ENCODE results near the gene TTYH1. TPM values are rescaled to one million over a fixed set of nuclear protein-coding genes. Genes with fewer than 3 reads are reported as not detected.

Gene TTYH1
- total RNA-seq, 1 donor: not detected

- Histone ChIP-seq H3K4me1 (ENCODE audit: insufficient read depth, low read length) (no peaks in the 10 kb centered on the region), H3K4me3 (ENCODE audit: insufficient read depth, low read length) (peak overlapping the region; percentile 48), H3K9me3 (ENCODE audit: low read depth, low read length) (no peaks in the 10 kb centered on the region), H3K27ac (ENCODE audit: low read depth, low read length) (no peak overlapping the region), H2AFZ (ENCODE audit: low read length) (peak overlapping the region; percentile 76), H3K79me2 (ENCODE audit: insufficient read depth, low read length) (no peaks in the 10 kb centered on the region), H3K36me3 (ENCODE audit: insufficient read depth, low read length) (no peaks in the 10 kb centered on the region), H3K27me3 (ENCODE audit: insufficient read depth, low read length) (peaks cover 9% of the 10 kb centered on the region), H4K20me1 (ENCODE audit: insufficient read depth, low read length) (no peaks in the 10 kb centered on the region), H3K4me2 (ENCODE audit: insufficient read depth, low read length) (peak overlapping the region; percentile 64)
- DNase-seq (ENCODE audit: insufficient read length, low spot score, missing footprints): peak; percentile 65
- TF ChIP-seq CTCF (IDR thresholded peaks at IDR 0.05; ENCODE audit: extremely low read depth, low read depth, low read length): no peak
These were observed 27.1 kb upstream of the TTYH1 start for GRCh38 chr19:54387991-54388801.

- Histone ChIP-seq H3K4me1 (ENCODE audit: insufficient read depth, low read length) (no peaks in the 10 kb centered on the region), H3K27me3 (ENCODE audit: insufficient read depth, low read length) (peaks cover 9% of the 10 kb centered on the region), H3K79me2 (ENCODE audit: insufficient read depth, low read length) (no peaks in the 10 kb centered on the region), H3K36me3 (ENCODE audit: insufficient read depth, low read length) (no peaks in the 10 kb centered on the region), H3K4me2 (ENCODE audit: insufficient read depth, low read length) (peak overlapping the region; percentile 64), H3K9me3 (ENCODE audit: low read depth, low read length) (no peaks in the 10 kb centered on the region), H3K27ac (ENCODE audit: low read depth, low read length) (no peak overlapping the region), H3K4me3 (ENCODE audit: insufficient read depth, low read length) (peak overlapping the region; percentile 48), H4K20me1 (ENCODE audit: insufficient read depth, low read length) (no peaks in the 10 kb centered on the region), H2AFZ (ENCODE audit: low read length) (peak overlapping the region; percentile 76)
- no peak for DNase-seq (ENCODE audit: insufficient read length, low spot score, missing footprints)
- no peak for TF ChIP-seq CTCF (IDR thresholded peaks at IDR 0.05; ENCODE audit: extremely low read depth, low read depth, low read length)
These were observed 26.5 kb upstream of the TTYH1 start for GRCh38 chr19:54388802-54389139.

- no peak for TF ChIP-seq CTCF (IDR thresholded peaks at IDR 0.05; ENCODE audit: extremely low read depth, low read depth, low read length)
- H3K79me2 ChIP-seq (ENCODE audit: insufficient read depth, low read length): no peaks in the 10 kb centered on the region
- no peak overlapping the region for H2AFZ ChIP-seq (ENCODE audit: low read length)
- no peak for DNase-seq (ENCODE audit: insufficient read length, low spot score, missing footprints)
- H3K27me3 ChIP-seq (ENCODE audit: insufficient read depth, low read length): peaks cover 9% of the 10 kb centered on the region
- H3K36me3 ChIP-seq (ENCODE audit: insufficient read depth, low read length): no peaks in the 10 kb centered on the region
- H3K9me3 ChIP-seq (ENCODE audit: low read depth, low read length): no peaks in the 10 kb centered on the region
- H3K27ac ChIP-seq (ENCODE audit: low read depth, low read length): no peak overlapping the region
- H4K20me1 ChIP-seq (ENCODE audit: insufficient read depth, low read length): no peaks in the 10 kb centered on the region
- no peak overlapping the region for H3K4me3 ChIP-seq (ENCODE audit: insufficient read depth, low read length)
- H3K4me2 ChIP-seq (ENCODE audit: insufficient read depth, low read length): no peak overlapping the region
- no peaks in the 10 kb centered on the region for H3K4me1 ChIP-seq (ENCODE audit: insufficient read depth, low read length)
These were observed 25.7 kb upstream of the TTYH1 start for GRCh38 chr19:54389553-54389952.

- Histone ChIP-seq H3K4me3 (ENCODE audit: insufficient read depth, low read length) (no peak overlapping the region), H3K36me3 (ENCODE audit: insufficient read depth, low read length) (no peaks in the 10 kb centered on the region), H3K4me2 (ENCODE audit: insufficient read depth, low read length) (no peak overlapping the region), H3K79me2 (ENCODE audit: insufficient read depth, low read length) (no peaks in the 10 kb centered on the region), H3K4me1 (ENCODE audit: insufficient read depth, low read length) (no peaks in the 10 kb centered on the region), H3K27ac (ENCODE audit: low read depth, low read length) (no peak overlapping the region), H3K27me3 (ENCODE audit: insufficient read depth, low read length) (peaks cover 9% of the 10 kb centered on the region), H3K9me3 (ENCODE audit: low read depth, low read length) (no peaks in the 10 kb centered on the region), H2AFZ (ENCODE audit: low read length) (no peak overlapping the region), H4K20me1 (ENCODE audit: insufficient read depth, low read length) (no peaks in the 10 kb centered on the region)
- no peak for DNase-seq (ENCODE audit: insufficient read length, low spot score, missing footprints)
- TF ChIP-seq CTCF (IDR thresholded peaks at IDR 0.05; ENCODE audit: extremely low read depth, low read depth, low read length): peak; percentile 79
These were observed 24.2 kb upstream of the TTYH1 start for GRCh38 chr19:54390942-54391577.
